ENCODE results near the gene PTPRK.

PTPRK gene

GRCh38 chr6:128251445-128252340 is 268.7 kb downstream of the PTPRK start:
- no peak overlapping the region for H3K9ac ChIP-seq (ENCODE audit: low read length)
- H3K27ac ChIP-seq (ENCODE audit: low read depth, low read length): no peak overlapping the region
- H3K4me3 ChIP-seq (ENCODE audit: low read depth in 1 of 2, low read length in 2 of 2): no peak overlapping the region
- H3K27me3 ChIP-seq (ENCODE audit: control insufficient read depth in 1 of 2, insufficient read depth in 2 of 2, low read length in 2 of 2): no peaks in the 10 kb centered on the region
- H3K9me3 ChIP-seq (ENCODE audit: low read length): no peaks in the 10 kb centered on the region
- no peaks in the 10 kb centered on the region for H3K36me3 ChIP-seq (ENCODE audit: insufficient read depth, low read length)
- no peaks in the 10 kb centered on the region for H3K4me1 ChIP-seq (ENCODE audit: insufficient read depth, low read length)

GRCh38 chr6:128250370-128251070 is 269.9 kb downstream of the PTPRK start:
- Histone ChIP-seq H3K9me3 (ENCODE audit: low read length) (no peaks in the 10 kb centered on the region), H3K27ac (ENCODE audit: low read depth, low read length) (no peak overlapping the region), H3K4me3 (ENCODE audit: low read depth in 1 of 2, low read length in 2 of 2) (no peak overlapping the region), H3K36me3 (ENCODE audit: insufficient read depth, low read length) (no peaks in the 10 kb centered on the region), H3K9ac (ENCODE audit: low read length) (no peak overlapping the region), H3K27me3 (ENCODE audit: control insufficient read depth in 1 of 2, insufficient read depth in 2 of 2, low read length in 2 of 2) (no peaks in the 10 kb centered on the region), H3K4me1 (ENCODE audit: insufficient read depth, low read length) (no peaks in the 10 kb centered on the region)

GRCh38 chr6:128249429-128249828 is 271.0 kb downstream of the PTPRK start:
- Histone ChIP-seq H3K27ac (ENCODE audit: low read depth, low read length) (no peak overlapping the region), H3K36me3 (ENCODE audit: insufficient read depth, low read length) (no peaks in the 10 kb centered on the region), H3K4me3 (ENCODE audit: low read depth in 1 of 2, low read length in 2 of 2) (no peak overlapping the region), H3K4me1 (ENCODE audit: insufficient read depth, low read length) (no peaks in the 10 kb centered on the region), H3K27me3 (ENCODE audit: control insufficient read depth in 1 of 2, insufficient read depth in 2 of 2, low read length in 2 of 2) (no peaks in the 10 kb centered on the region), H3K9ac (ENCODE audit: low read length) (no peak overlapping the region), H3K9me3 (ENCODE audit: low read length) (no peaks in the 10 kb centered on the region)

- no peaks in the 10 kb centered on the region for H3K36me3 ChIP-seq (ENCODE audit: insufficient read depth, low read length)
- H3K9me3 ChIP-seq (ENCODE audit: low read length): no peaks in the 10 kb centered on the region
- no peak overlapping the region for H3K9ac ChIP-seq (ENCODE audit: low read length)
- H3K27ac ChIP-seq (ENCODE audit: low read depth, low read length): no peak overlapping the region
- no peaks in the 10 kb centered on the region for H3K27me3 ChIP-seq (ENCODE audit: control insufficient read depth in 1 of 2, insufficient read depth in 2 of 2, low read length in 2 of 2)
- no peaks in the 10 kb centered on the region for H3K4me1 ChIP-seq (ENCODE audit: insufficient read depth, low read length)
- no peak overlapping the region for H3K4me3 ChIP-seq (ENCODE audit: low read depth in 1 of 2, low read length in 2 of 2)
These were observed 273.7 kb downstream of the PTPRK start for GRCh38 chr6:128246472-128247260.

GRCh38 chr6:128244751-128245405 is 275.5 kb downstream of the PTPRK start:
- Histone ChIP-seq H3K4me1 (ENCODE audit: insufficient read depth, low read length) (no peaks in the 10 kb centered on the region), H3K36me3 (ENCODE audit: insufficient read depth, low read length) (no peaks in the 10 kb centered on the region), H3K9ac (ENCODE audit: low read length) (no peak overlapping the region), H3K27ac (ENCODE audit: low read depth, low read length) (no peak overlapping the region), H3K9me3 (ENCODE audit: low read length) (no peaks in the 10 kb centered on the region), H3K4me3 (ENCODE audit: low read depth in 1 of 2, low read length in 2 of 2) (no peak overlapping the region), H3K27me3 (ENCODE audit: control insufficient read depth in 1 of 2, insufficient read depth in 2 of 2, low read length in 2 of 2) (no peaks in the 10 kb centered on the region)

- Histone ChIP-seq H3K36me3 (ENCODE audit: insufficient read depth, low read length) (no peaks in the 10 kb centered on the region), H3K9me3 (ENCODE audit: low read length) (no peaks in the 10 kb centered on the region), H3K27me3 (ENCODE audit: control insufficient read depth in 1 of 2, insufficient read depth in 2 of 2, low read length in 2 of 2) (no peaks in the 10 kb centered on the region), H3K9ac (ENCODE audit: low read length) (no peak overlapping the region), H3K4me1 (ENCODE audit: insufficient read depth, low read length) (no peaks in the 10 kb centered on the region), H3K27ac (ENCODE audit: low read depth, low read length) (no peak overlapping the region), H3K4me3 (ENCODE audit: low read depth in 1 of 2, low read length in 2 of 2) (no peak overlapping the region)
These were observed 277.5 kb downstream of the PTPRK start for GRCh38 chr6:128242765-128243403.

GRCh38 chr6:128241216-128241615 is 279.2 kb downstream of the PTPRK start:
- Histone ChIP-seq H3K27me3 (ENCODE audit: control insufficient read depth in 1 of 2, insufficient read depth in 2 of 2, low read length in 2 of 2) (no peaks in the 10 kb centered on the region), H3K36me3 (ENCODE audit: insufficient read depth, low read length) (no peaks in the 10 kb centered on the region), H3K9me3 (ENCODE audit: low read length) (no peaks in the 10 kb centered on the region), H3K9ac (ENCODE audit: low read length) (no peak overlapping the region), H3K4me1 (ENCODE audit: insufficient read depth, low read length) (no peaks in the 10 kb centered on the region), H3K4me3 (ENCODE audit: low read depth in 1 of 2, low read length in 2 of 2) (no peak overlapping the region), H3K27ac (ENCODE audit: low read depth, low read length) (no peak overlapping the region)

- H3K9me3 ChIP-seq (ENCODE audit: low read length): no peaks in the 10 kb centered on the region
- no peak overlapping the region for H3K9ac ChIP-seq (ENCODE audit: low read length)
- H3K4me3 ChIP-seq (ENCODE audit: low read depth in 1 of 2, low read length in 2 of 2): no peak overlapping the region
- no peaks in the 10 kb centered on the region for H3K4me1 ChIP-seq (ENCODE audit: insufficient read depth, low read length)
- H3K36me3 ChIP-seq (ENCODE audit: insufficient read depth, low read length): no peaks in the 10 kb centered on the region
- no peak overlapping the region for H3K27ac ChIP-seq (ENCODE audit: low read depth, low read length)
- H3K27me3 ChIP-seq (ENCODE audit: control insufficient read depth in 1 of 2, insufficient read depth in 2 of 2, low read length in 2 of 2): no peaks in the 10 kb centered on the region
These were observed 280.4 kb downstream of the PTPRK start for GRCh38 chr6:128240024-128240428.

- no peaks in the 10 kb centered on the region for H3K27me3 ChIP-seq (ENCODE audit: control insufficient read depth in 1 of 2, insufficient read depth in 2 of 2, low read length in 2 of 2)
- no peaks in the 10 kb centered on the region for H3K9me3 ChIP-seq (ENCODE audit: low read length)
- no peaks in the 10 kb centered on the region for H3K4me1 ChIP-seq (ENCODE audit: insufficient read depth, low read length)
- no peak overlapping the region for H3K9ac ChIP-seq (ENCODE audit: low read length)
- no peak overlapping the region for H3K4me3 ChIP-seq (ENCODE audit: low read depth in 1 of 2, low read length in 2 of 2)
- no peak overlapping the region for H3K27ac ChIP-seq (ENCODE audit: low read depth, low read length)
- no peaks in the 10 kb centered on the region for H3K36me3 ChIP-seq (ENCODE audit: insufficient read depth, low read length)
These were observed 281.3 kb downstream of the PTPRK start for GRCh38 chr6:128239146-128239545.

- no peaks in the 10 kb centered on the region for H3K9me3 ChIP-seq (ENCODE audit: low read length)
- H3K27ac ChIP-seq (ENCODE audit: low read depth, low read length): no peak overlapping the region
- H3K4me1 ChIP-seq (ENCODE audit: insufficient read depth, low read length): no peaks in the 10 kb centered on the region
- no peak overlapping the region for H3K4me3 ChIP-seq (ENCODE audit: low read depth in 1 of 2, low read length in 2 of 2)
- H3K27me3 ChIP-seq (ENCODE audit: control insufficient read depth in 1 of 2, insufficient read depth in 2 of 2, low read length in 2 of 2): no peaks in the 10 kb centered on the region
- H3K9ac ChIP-seq (ENCODE audit: low read length): no peak overlapping the region
- no peaks in the 10 kb centered on the region for H3K36me3 ChIP-seq (ENCODE audit: insufficient read depth, low read length)
These were observed 282.2 kb downstream of the PTPRK start for GRCh38 chr6:128238225-128238624.
